Posterior vena cava (tissue), 2 donors: ENCODE measurements around the gene FBXW8. TPM values are rescaled to one million over a fixed set of nuclear protein-coding genes. Genes with fewer than 3 reads are reported as not detected.

Experiments used
- DNase-seq: peaks from one replicate; pipeline ENCODE4 v3.0.0-alpha.2; 2020; ENCODE audit warnings: low spot score
- intact Hi-C, 2 donors: fragments of 100-400 bp; cut with DNase I; formaldehyde crosslinking; loops; one replicate each; pipeline versions ENCODE4 v1.14.1 to v1.14.2; 2022 to 2023
- total RNA-seq, 2 donors: library from RNA; stranded (reverse); fragmentation: NEBNext Ultra II Directional; extraction: Animal tissue kit (Norgen Biotek cat#: 25700); gene quantifications; one replicate each; pipeline ENCODE4 v1.2.1, GENCODE V29; 2021
- donor health status: DM: yes; HTN: yes; CAD: no.
- donor health status: DM: yes; HTN: yes; CAD: no.

Gene FBXW8
- total RNA-seq, 2 donors from 2014 or later, result 13.3 to 14.7 TPM

GRCh38 chr12:117027251-117028086 is 116.7 kb downstream of the FBXW8 start:
- intact Hi-C loops, result loop anchor here in 1 of 2 donors (5.0 to 10.0 kb wide), 2 partner anchors 117 to 325 kb away; no protein-coding TSS in a partner anchor
- no peak for DNase-seq

- intact Hi-C loops, result loop anchor here in 1 of 2 donors (5.0 to 10.0 kb wide), 2 partner anchors 117 to 326 kb away; no protein-coding TSS in a partner anchor
- DNase-seq, result no peak
These were observed 117.5 kb downstream of the FBXW8 start for GRCh38 chr12:117028254-117028653.

DNA sequence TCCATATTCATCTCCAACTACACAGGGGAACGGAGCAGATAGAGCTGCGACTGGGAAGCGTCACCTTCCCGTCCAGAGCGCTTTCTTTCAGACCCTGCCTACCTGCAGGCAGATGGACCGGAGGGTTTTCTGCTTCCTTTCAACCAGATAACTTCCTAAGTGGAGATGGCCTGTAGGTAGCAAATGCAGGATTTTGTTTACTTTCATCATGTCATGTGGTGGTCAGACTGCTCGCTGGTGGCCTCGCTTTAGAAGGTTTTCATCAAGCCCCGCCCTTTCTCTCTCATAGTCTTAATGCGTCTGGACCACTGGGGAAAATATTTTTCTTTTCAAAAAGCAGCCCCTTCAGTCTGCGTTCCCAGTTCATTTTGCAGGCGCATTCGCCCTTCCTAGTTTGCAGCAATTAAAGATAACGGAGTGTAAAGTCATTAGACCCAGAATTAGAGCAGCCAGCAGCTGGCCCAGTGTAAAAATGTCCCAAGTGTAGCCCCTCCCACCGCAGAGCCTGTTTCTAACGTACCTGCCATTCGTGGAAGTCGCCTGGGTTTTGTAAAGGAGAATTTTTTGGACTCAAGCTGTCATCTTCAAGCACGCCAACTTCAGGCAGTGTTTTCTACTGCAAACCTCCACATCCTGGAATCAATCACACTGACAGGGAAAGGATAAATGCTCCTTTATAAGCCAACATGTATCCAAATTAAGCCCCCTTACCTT is 119.6 kb downstream of the FBXW8 start:
- intact Hi-C loops, result loop anchor here in 1 of 2 donors (10.0 kb wide), 1 partner anchor 94 kb away; no protein-coding TSS in a partner anchor
- DNase-seq, result no peak

- no peak for DNase-seq
- intact Hi-C loops, result loop anchor here in 1 of 2 donors (10.0 kb wide), 1 partner anchor 93 kb away; no protein-coding TSS in a partner anchor
These were observed 121.3 kb downstream of the FBXW8 start for GRCh38 chr12:117031843-117032592.

- intact Hi-C loops, result loop anchor here in 1 of 2 donors (10.0 kb wide), 1 partner anchor 92 kb away; no protein-coding TSS in a partner anchor
- no peak for DNase-seq
These were observed 122.0 kb downstream of the FBXW8 start for GRCh38 chr12:117032593-117033381.

GRCh38 chr12:117033382-117034221 is 122.9 kb downstream of the FBXW8 start:
- intact Hi-C loops, result loop anchor here in 1 of 2 donors (10.0 kb wide), 1 partner anchor 91 kb away; no protein-coding TSS in a partner anchor

GRCh38 chr12:117034249-117034648 is 123.5 kb downstream of the FBXW8 start:
- intact Hi-C loops, result loop anchor here in 1 of 2 donors (10.0 kb wide), 1 partner anchor 91 kb away; no protein-coding TSS in a partner anchor
- DNase-seq, result no peak

More at GRCh38 chr12:117033382-117034221, 122.9 kb downstream of the FBXW8 start:
- DNase-seq, result no peak

GRCh38 chr12:117034701-117035151 is 124.0 kb downstream of the FBXW8 start:
- DNase-seq, result no peak
- intact Hi-C loops, result loop anchor here in 1 of 2 donors (10.0 kb wide), 1 partner anchor 90 kb away; no protein-coding TSS in a partner anchor

DNA sequence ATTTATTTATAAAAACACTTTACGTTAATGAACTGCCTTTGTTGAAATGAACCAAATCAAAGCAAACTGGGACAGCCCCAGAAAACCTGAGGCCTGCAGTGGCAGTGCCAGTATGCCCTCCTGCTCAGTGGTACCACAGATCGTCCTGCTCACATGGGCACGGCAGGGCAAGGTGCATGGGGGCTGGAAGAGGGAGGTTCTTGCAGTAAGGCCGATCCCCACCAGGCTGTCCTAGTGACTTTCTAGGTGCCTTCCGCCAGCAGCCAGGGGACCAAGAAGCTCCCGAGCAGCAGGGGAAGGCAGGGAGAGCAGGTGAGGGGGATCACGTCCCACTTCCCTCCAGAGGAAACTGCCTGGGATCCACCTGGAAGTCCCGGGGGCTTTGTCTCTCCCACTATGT is 124.5 kb downstream of the FBXW8 start:
- intact Hi-C loops, result loop anchor here in 1 of 2 donors (10.0 kb wide), 1 partner anchor 90 kb away; no protein-coding TSS in a partner anchor
- DNase-seq, result peak; percentile 49

DNA sequence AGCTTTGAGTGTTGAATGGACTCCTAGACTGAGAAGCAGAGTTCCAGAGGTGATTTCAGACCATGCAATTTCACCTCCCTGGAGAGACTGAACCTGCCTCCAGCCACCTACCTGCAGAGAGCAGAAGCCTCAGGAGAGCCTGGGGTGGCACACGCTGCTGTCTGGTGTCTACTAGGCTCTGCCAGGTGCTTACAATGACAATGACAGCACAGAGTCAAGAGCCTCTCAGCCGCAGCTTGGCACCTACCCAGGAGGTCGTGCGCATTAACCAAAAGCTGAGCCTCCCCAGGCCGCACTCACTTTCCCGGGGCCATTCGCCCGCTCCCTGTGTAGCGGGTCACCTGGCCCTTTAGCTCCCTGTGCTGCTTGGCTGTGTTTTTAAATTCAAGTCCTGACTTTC is 125.3 kb downstream of the FBXW8 start:
- DNase-seq, result peak; percentile 79
- intact Hi-C loops, result loop anchor here in 1 of 2 donors (10.0 kb wide), 1 partner anchor 89 kb away; no protein-coding TSS in a partner anchor

GRCh38 chr12:117036547-117036946 is 125.8 kb downstream of the FBXW8 start:
- intact Hi-C loops, result loop anchor here in 1 of 2 donors (10.0 kb wide), 1 partner anchor 88 kb away; no protein-coding TSS in a partner anchor
- peak; percentile 64 for DNase-seq

DNA sequence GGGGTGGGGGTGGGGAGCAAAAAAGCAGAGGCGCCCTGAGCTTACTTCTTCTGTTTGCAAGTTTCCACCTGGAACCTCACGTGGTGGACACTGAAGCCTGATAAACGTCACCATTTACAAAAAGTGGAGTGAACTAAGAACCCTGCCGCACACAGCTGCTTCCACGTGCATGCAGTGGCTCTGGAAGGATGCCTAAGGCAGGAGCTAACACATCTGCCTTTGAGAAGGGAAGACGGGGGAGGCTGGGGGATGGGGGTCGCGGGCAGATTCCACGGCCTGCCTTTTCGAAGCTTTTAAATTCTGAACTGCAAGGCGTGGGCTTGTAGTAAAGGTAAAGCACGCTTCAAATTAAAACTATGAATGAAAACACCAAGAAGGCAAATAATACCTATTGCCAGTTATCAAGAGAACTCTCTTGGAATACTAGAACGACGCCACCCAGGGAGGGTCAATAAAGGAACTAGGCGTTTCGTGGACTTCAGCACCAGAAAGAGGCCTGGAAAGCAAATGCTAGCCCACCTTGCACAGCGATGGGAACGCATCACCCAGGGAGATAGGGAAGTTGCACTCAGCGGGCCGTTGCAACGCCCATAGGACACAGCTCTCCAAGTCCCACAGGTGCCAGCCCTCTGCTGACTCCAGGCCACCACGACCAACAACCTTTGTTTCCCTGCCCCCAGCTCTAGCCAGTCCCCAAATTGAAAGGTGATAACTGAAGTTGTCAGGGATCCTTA is 126.7 kb downstream of the FBXW8 start:
- DNase-seq, result peak; percentile 18
- intact Hi-C loops, result loop anchor here in 1 of 2 donors (10.0 kb wide), 1 partner anchor 87 kb away; no protein-coding TSS in a partner anchor

DNA sequence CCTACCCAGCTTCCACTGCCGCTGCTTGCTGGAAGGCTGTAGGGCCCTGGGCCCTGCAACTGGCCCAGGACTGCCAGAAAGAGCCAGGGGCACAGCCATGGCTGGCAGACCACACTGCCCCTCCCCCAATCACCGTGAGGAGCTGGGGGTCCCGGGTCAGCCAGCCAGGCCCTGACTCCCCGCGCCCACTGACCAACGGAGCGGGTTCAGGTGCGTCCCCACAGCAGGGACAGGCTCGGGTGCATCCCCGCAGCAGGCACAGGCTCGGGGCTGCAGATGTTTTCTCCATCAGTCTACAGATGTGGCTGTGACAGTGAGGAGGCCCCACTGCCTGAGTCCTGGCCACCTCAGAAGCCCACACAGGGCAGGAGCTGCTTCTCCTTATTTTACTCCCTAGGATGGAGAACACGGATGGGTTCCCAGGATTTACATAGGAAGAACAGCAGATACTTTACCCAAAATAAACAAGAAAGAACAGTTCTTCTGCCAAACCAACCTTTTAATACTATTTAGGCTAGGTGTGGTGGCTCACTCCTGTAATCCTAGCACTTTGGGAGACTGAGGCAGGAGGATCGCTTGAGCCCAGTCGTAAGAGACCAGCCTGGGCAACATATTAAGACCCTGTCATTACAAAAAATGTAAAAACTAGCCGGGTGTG is 127.4 kb downstream of the FBXW8 start:
- intact Hi-C loops, result loop anchor here in 1 of 2 donors (10.0 kb wide), 1 partner anchor 87 kb away; no protein-coding TSS in a partner anchor
- peak; percentile 56 for DNase-seq

GRCh38 chr12:117038919-117039318 is 128.2 kb downstream of the FBXW8 start:
- DNase-seq, result peak; percentile 73
- intact Hi-C loops, result loop anchor here in 1 of 2 donors (10.0 kb wide), 1 partner anchor 86 kb away; no protein-coding TSS in a partner anchor

GRCh38 chr12:117039891-117040309 is 129.2 kb downstream of the FBXW8 start:
- no peak for DNase-seq
- intact Hi-C loops, result loop anchor here in 1 of 2 donors (10.0 kb wide), 1 partner anchor 85 kb away; no protein-coding TSS in a partner anchor
